ENCODE measurements around the gene ZGPAT.
A peak's percentile ranks its signal among the peaks of the same experiment; 100 is the strongest.
"Not testable (repeated sequence)": the region's sequence is repeated elsewhere in the genome, so short reads cannot be mapped to it uniquely, and the experiment has no call there.

The ZGPAT gene

DNA sequence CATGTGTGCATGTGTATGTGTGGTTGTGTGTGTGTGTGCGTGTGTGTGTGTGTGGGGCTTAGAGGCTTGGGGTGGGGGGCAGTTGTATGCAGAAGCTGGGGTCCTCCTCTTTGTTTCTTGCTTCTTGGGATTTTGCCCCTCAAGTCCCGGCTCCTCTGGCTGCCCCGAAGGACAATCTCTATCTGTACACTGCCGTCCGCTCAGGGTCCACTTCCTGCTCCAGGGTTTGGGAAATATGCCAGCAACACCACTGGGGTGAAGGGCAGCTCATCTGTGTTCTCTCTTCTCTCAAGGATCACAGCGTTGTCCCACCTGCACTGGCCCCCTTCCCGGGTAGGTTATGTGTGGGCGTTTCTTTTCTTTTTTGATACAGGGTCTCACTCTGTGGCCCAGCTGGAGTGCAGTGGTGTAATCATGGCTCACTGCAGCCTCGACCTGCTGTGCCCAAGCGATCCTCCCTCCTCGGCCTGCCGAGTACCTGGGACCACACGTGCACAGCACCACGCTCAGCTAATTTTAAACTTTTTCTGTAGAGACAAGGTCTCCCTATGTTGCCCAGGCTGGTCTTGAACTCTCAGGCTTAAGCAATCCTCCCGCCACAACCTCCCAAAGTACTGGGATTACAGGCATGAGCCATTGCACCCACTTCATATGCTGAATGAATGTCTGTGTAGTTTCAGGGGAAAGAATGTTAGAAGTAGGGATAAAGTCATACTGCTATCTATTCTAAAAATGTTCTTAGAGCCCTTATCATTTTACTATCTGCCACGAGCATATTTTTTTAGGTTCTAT, 57.4 kb downstream of the ZGPAT start:
- DNase-seq (ENCODE audit: low read depth in 2 of 2), result no peak

DNA sequence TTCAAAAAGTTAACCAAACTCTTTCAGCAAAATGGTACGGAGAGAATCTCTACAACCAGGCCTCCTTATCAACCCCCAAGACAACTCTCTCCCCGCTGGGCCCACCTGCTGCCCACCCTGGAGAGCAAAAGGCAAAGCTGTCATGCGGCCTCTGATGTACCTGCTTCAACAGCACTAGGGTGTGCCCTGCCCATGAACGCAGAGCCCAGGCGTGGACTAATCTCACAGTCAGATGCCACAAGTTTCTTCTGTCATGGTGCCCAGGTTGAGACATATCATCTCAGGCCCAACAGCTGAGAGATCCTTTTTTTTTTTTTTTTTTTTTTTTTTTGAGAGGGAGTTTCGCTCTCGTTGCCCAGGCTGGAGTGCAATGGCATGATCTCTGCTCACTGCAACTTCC, 58.1 kb downstream of the ZGPAT start:
- no peak for DNase-seq (ENCODE audit: low read depth in 2 of 2)

DNA sequence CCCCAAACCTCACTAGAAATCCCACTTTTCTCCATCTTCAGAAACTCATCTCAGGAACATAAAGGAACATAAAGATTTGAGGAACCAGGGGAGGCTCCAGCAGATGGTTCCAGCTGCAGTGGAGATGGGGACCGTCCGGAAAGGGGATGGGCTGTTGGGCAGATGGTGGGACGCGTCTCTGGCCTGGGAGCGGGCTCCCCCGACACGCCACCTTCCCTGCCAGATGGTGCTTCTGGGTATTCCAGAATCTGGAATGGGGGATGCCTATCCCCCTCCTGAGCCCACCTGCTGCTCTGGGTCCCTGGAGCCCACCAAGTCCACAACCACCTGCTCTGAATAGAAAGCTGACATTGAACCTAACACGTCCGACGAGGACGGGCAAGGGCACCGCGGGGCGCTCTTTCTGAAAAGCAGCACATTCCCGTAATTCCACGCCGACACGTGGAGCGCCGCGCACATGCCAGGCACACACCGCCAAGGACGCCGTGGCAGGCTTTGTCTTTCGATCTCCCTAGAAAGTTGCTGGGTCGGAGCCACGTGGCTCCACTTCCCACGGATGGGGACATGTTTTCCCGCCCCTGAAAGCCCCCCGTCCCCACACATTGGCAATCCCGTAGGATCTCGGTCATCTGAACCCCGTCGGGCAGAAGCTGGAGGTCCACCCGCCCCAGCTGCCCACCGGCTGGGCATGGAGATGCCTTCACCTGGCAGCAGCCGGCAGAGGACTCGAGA, 59.0 kb downstream of the ZGPAT start:
- no peak for DNase-seq (ENCODE audit: low read depth in 2 of 2)

DNA sequence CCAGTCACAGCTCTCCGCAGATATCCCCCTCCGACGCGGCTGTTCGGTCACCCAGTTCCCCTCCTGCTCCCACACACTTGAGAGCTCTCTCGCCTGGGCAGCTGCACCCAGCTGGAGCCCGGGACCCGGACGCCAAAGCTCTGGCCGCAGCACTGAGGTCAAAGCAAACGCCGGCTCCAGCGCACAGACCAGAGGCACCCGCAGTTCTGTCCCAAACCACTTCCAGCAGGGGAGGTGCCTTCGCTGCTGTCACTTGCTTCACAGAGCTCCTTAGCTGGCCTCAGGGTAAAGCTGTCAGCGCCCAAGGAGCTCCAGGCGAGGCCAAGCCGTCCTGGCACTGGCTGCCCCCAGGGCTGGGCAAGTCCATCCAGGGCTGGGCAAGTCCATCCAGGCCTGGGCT, 59.6 kb downstream of the ZGPAT start:
- no peak for DNase-seq (ENCODE audit: low read depth in 2 of 2)

DNA sequence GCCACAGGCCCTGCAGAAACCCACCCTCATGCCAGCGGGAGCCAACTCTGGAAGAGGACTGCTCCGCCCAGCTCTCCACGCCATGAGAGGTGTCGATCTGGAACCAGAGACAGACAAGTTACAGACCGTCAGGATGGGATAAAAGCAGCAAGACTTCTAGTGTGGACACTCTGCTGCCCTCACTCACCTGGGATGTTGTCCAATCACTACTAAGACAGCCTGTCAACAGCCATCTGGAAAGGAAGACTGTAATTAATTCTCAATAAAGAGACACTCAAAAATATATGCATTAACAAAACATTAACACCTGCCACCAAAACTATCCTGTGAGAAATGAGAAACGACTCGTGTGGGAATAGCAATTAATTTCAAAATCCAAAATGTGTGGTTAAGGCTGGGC, 60.0 kb downstream of the ZGPAT start:
- no peak for DNase-seq (ENCODE audit: low read depth in 2 of 2)

DNA sequence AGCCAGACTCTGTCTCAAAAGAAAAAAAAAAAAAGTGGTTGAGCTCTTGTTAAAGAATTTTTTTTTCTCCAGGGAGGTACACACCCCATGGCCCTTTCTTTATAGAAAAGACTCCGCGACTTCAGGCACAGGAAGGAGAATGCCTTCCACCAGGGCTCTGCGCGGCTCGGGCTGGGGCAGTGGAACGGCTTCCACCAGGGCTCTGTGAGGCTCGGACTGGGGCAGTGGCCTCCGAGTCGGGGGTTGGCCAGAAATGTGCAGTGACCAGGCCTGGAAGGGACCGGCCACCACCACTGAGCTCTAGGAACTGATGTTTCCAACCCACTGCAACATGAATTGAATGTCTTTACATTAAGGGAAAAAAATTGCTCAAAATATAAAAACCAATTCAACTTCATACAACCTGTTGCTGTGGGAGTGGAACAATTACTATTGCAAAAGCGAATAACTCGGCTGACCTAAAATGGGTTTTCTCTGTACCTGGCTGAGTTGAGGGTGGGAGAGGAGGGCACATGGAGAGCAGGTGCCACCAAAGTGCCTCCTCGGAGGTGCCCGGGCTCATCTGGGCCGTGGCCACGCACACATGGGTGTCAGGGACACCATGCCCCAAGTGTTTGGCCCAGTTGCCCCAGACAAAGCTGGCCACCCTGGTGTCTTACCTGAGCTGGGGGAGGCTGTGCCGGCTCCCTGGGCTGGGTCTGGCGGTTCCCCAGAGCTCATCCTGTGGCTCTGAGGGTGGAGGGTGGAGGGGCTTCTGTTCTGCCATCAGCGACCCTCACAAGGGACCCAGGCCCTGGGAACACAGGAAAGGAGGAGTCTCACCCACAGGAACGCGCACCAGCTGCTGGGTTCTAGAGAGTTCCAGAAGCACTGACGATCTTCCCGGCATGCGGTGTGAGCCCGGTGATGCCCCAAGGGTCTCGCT, 61.0 kb downstream of the ZGPAT start:
- no peak for DNase-seq (ENCODE audit: low read depth in 2 of 2)

DNA sequence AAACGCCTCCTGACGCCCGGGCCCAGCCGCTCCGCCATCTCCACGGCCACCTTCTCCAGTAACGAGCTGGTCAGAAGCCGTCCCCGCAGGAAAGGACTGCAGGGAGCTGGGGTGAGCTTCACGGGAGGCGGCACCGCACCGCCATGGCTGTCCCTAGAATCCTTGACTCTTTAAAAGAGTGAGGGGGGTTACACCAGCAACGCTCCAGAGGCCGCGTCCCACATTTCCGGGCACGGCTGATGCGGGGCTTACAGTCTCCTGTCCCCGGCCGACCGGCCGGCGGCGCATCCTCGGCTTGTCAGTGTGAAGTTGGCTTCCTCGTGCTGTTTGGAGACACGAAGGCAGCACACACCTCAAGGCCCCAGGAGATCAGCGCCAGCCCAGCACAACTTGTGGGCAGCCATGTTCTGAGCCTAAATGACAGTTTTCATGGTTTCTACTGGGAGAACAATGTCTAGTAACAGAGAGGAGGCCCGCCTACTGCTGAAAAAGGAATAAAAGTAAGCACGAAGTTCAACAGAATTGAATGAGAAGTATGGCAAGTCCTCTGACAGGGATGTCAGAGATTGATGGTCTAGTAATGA, 62.1 kb downstream of the ZGPAT start:
- DNase-seq (ENCODE audit: low read depth in 2 of 2), result no peak

DNA sequence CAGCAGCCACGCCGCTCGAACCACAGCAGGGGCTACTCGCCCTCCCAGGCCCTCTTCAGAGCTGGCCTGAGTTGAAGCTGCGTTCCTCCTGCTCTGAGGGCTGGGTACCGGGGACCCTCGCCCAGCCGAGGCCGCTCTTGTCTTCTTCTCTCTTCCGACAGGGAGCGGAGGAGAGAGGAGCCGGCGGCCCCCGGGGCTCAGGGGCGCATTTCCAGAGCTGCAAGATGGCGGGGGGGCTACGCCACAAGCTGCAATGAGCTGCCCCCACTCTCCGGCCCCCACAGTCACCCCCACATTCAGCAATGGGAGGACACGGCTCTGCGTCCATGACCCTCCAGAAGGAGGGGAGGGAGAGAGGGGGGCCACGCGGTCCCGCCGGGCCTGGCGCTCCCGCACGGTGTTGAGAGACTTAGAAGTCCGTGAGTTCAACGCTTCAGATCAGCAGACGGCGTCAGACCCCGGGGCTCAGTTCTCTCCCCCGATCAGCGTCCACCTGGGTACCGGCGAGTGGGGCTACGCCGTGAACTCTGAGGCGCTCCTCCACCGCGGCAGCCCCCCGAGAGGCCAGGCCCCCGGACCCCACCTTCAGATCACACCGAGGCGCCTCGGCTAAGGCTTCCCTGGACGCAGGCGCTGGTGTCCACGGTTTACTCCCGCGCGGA, 63.3 kb downstream of the ZGPAT start:
- DNase-seq (ENCODE audit: low read depth in 2 of 2), result no peak

DNA sequence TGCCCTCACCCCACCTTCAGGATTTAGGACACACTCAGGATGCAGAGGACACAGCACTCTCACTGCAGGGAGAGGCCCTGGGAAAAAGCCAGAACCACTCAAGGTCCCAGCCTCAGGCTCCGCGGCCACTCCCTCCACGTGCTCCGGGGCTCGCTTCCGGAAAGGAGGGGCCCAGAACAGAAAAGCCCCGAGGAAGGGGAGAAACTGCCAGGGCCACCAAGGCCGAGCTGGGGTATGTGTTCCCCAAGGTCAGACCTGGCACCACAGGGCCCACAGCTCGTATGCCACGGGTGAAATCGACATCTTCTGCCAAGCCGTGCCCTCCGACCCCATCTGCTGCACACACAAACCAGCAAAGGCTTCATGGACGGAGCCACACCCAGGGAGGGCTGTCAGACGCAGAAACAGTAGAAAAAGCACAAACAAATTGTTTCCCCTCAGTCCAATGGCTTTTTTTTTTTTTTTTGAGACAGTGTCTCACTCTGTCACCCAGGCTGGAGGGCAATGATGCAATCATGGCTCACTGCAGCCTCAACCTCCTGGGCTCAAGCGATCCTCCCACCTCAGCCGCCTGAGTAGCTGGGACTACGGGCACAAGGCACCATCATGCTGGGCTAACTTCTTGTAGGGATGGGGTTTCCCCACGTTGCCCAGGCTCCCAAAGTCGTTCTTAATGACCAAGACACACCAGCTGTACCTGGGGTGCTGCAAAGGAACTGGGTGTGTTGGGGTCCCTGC, 65.1 kb downstream of the ZGPAT start:
- no peak for DNase-seq (ENCODE audit: low read depth in 2 of 2)

DNA sequence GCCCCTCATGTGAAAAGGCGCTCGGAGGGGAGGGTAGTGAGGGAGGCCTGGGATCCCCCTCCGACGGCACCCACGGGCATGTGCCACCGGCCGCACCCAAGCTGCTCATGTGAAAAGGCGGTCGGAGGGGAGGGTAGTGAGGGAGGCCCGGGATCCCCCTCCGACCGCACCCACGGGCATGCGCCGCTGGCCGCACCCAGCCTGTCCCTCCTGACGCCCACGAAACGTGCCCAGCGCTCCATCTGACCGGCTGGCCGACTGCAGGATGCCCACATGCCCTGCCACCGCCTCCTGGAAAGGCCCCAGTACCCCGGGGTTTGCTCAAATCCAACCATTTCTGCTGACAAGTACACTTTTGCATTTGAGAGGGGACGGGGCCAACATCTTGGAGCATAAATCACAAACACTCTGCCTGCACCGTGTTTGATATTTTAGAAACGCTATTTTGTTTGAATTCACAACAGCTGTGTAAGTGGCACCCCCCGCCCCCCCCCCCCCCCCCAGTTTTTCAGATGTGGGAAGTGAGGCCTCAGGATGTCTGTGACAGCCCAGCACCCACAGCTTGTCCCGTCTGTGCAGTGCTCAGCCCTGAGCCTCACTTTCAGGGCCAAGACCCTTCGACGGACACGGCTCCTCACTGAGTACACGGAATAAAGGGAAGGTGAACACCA, 65.9 kb downstream of the ZGPAT start:
- no peak for DNase-seq (ENCODE audit: low read depth in 2 of 2)

DNA sequence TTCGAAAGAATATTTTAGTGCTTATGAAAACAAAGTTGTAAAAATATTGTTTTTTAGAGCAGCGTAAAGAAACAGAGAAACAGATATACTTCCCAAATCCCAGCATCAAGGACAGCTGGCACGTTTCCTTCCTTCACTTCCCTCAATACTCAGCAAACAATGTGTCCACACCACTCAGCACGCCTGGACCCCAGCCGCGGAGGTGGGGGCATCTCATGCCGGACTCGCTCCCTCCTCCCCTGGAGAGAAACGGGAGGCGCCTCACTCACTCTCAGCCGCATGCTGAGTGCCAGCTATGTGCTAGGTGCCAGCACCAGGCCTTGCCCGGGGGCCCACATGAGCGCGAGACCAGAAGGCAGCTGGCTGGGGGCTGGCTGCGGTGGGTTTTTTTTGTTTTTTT, 66.5 kb downstream of the ZGPAT start:
- no peak for DNase-seq (ENCODE audit: low read depth in 2 of 2)

DNA sequence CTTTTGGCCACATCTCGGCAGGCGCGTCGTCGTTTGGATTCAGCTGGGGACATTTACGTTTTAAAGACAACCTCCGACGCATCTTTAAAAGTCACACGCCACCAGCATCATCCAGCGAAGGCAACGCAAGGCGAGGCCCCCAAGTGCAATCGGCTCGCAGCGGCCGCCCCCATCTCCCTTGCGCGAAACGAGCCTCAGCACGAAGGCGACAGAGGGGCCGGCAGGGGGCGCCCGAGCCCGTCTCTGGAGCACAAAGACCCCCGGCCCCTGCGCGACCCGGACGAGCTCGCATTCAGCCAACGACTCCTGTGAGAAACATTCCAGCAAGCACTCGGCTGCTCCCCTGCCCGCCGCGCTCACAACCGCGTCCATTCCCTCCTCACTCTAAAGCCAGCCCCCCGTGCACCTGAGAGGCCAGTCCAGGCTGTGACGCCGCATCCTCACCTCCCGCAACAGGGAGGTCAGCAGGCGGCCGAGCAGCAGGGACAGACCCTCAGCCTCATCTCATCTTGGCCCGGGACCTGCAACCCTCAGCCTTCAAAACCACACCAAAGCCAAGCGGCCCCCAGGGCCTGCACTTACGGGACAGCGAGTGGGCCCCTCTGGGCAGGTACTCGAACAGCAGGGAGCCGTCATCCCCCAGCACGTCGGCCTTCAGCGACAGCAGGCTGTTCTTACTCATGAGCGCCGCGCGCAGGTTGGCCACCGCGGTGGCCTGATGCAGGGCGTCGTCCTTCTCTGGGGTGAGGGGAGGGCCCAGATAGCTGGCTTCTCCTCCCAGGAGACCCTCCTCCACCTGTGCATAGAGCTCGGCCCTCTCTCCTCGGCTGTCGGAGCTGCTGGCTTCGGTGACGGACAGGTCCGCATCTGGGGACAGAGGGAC, 67.5 kb downstream of the ZGPAT start:
- DNase-seq (ENCODE audit: low read depth in 2 of 2), result peak; percentile 34 to 43

DNA sequence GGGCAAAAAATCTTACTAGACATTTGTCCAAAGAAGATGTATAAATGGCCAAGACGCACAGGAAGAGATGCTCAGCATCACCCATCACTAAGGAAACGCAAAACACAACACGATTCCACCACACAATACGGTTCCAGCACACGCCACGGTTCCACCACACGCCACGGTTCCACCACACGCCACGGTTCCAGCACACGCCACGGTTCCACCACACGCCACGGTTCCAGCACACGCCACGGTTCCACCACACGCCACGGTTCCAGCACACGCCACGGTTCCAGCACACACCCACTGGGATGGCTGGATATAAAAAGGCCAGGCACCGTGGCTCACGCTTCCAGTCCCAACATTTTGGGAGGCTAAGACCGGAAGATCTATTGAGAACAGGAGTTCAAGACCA, 69.0 kb downstream of the ZGPAT start:
- not testable (repeated sequence) for DNase-seq (ENCODE audit: low read depth in 2 of 2)

DNA sequence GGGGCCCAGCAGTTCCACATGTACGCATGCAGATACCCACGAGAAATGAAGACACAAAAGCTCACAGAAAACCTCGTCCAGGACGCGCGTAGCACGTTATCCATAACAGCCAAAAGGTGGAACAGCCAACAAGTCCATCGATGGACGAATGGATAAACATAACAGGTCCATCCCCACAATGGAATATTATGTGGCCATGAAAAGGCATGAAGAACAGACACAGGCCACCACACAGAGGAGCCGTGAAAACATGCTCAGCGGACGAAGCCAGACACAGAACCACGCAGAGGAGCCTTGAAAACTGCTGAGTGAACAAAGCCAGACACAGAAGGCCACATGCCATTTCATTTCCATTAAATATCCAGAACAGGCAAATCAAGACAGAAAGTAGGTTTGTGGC, 69.8 kb downstream of the ZGPAT start:
- no peak for DNase-seq (ENCODE audit: low read depth in 2 of 2)

DNA sequence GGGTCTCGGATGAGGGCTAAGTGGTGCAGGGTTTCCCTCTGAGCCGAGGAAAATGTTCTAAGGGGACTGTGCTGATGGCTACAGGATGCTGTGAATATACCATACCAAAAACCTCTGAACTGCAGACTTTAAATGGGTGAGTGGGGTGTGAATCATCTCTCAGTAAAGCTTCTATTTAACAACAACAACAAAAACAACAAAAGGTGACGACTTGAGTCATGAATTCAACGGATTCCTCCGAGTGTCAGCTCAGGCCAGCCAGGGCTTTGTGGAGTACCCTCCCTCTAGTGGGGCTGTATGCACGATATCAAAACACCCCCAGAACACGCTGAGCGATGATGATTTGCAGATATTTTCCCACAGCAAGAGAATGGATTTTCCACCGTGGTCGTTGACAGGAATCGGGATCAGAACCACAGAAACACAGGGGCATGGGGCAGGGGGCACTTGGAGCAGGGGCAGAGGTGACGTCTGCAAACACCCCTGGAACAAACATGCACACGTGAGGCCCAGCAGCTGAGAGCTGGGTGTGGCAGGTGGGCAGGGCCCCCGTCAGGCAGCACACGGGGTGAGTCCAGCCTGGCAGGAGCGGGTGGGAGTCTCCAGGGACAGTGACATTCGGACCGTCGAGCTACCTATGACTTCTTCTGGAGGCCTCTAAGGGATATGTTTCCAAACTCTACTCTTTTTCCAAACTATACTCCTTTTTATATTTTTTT, 70.4 kb downstream of the ZGPAT start:
- no peak for DNase-seq (ENCODE audit: low read depth in 2 of 2)

DNA sequence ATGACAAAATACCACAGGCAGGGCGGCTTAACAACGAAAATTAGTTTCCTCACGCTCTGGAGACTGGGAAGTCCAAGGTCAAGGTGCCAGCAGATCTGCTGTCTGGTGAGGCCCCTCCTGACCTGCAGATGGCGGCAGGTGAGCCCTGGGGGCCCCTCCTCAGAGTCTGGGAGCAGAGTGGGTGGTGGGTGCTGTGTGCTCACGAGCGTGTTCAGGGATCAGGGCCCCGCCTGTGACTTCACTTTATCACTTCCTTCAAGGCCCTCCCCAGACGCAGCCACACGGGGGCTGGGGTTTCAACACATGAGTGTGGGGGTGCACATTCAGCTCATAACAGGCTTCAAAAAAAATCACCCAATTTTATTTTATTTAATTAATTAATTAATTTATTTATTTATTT, 71.0 kb downstream of the ZGPAT start:
- DNase-seq (ENCODE audit: low read depth in 2 of 2), result no peak

DNA sequence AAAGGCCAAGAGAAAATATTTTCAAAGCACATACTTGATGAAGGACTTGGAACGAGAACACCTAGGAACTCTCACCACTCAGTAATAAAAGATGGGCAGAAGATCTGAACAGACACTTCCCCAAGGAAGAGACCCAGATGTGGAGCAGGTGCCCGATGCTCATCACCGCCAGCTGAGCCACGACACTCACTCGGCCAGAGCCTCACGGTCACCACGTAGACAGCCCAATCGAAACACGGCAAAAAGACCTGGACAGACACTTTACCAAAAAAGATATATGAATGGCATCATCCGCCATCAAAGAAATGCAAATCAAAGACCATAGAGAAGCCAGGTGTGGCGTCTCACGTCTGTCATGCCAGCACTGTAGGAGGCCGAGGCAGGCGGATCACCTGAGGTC, 73.3 kb downstream of the ZGPAT start:
- DNase-seq (ENCODE audit: low read depth in 2 of 2), result no peak

DNA sequence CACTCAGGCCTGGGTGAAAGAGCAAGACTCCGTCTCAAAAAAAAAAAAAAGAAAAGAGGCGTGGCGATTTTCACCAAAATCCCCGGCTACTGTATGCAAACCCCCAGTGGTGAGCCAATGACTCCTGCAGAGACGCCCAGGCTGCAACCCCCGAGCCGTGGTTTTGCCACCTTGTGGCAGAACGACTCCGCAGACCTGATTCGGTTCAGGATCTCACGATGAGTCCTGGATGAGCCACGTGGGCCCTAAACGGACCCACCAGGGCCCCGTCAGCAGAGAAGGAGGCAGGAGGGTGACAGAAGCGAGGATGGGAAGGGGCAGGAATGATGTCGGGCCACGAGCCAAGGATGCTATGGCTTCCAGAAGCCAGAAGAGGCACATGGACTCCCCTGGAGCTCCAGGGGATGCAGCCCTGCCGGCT, 74.2 kb downstream of the ZGPAT start:
- DNase-seq (ENCODE audit: low read depth in 2 of 2), result peak; percentile 33 to 43
